HUES6 (cell line): ENCODE results near the gene CXCL11.
"Not testable (repeated sequence)": the region's sequence is repeated elsewhere in the genome, so short reads cannot be mapped to it uniquely, and the experiment has no call there.

Experiments used
- H3K27ac ChIP-seq: 2 replicates; pipeline ENCODE4 v1.7.0; 2013; ENCODE audit warnings: low read depth, mild to moderate bottlenecking, low read length, inconsistent platforms
- H3K27me3 ChIP-seq: 2 replicates; pipeline ENCODE4 v1.6.1; 2013; ENCODE audit warnings: low read length; ENCODE audit not compliant: control insufficient read depth, insufficient read depth
- H3K36me3 ChIP-seq: 2 replicates; pipeline ENCODE4 v1.6.1; 2013; ENCODE audit warnings: low read length; ENCODE audit not compliant: control insufficient read depth, insufficient read depth
- H3K4me1 ChIP-seq: 2 replicates; pipeline ENCODE4 v1.6.1; 2013; ENCODE audit warnings: low read length; ENCODE audit not compliant: control insufficient read depth, insufficient read depth
- H3K4me3 ChIP-seq: 2 replicates; pipeline ENCODE4 v1.5.1; 2013; ENCODE audit warnings: low read depth, low read length
- H3K9ac ChIP-seq: one replicate; pipeline ENCODE4 v1.6.1; 2013; ENCODE audit warnings: mild to moderate bottlenecking, low read length
- H3K9me3 ChIP-seq: 2 replicates; pipeline ENCODE4 v1.6.1; 2013; ENCODE audit warnings: low read depth, low read length; ENCODE audit not compliant: control insufficient read depth, insufficient read depth

CXCL11 gene

GRCh38 chr4:76042241-76042998, 6.5 kb upstream of the CXCL11 start:
- not testable (repeated sequence) for H3K27me3 ChIP-seq, H3K4me3 ChIP-seq, H3K27ac ChIP-seq, H3K9me3 ChIP-seq, H3K36me3 ChIP-seq, H3K4me1 ChIP-seq, H3K9ac ChIP-seq

- H3K4me1 ChIP-seq = no peaks in the 10 kb centered on the region
- H3K27me3 ChIP-seq = no peaks in the 10 kb centered on the region
- no peak overlapping the region for H3K9ac ChIP-seq
- no peaks in the 10 kb centered on the region for H3K9me3 ChIP-seq
- no peaks in the 10 kb centered on the region for H3K36me3 ChIP-seq
- no peak overlapping the region for H3K4me3 ChIP-seq
- H3K27ac ChIP-seq = no peak overlapping the region
Measured at GRCh38 chr4:76036855-76037254, 985 bp upstream of the CXCL11 start.

DNA sequence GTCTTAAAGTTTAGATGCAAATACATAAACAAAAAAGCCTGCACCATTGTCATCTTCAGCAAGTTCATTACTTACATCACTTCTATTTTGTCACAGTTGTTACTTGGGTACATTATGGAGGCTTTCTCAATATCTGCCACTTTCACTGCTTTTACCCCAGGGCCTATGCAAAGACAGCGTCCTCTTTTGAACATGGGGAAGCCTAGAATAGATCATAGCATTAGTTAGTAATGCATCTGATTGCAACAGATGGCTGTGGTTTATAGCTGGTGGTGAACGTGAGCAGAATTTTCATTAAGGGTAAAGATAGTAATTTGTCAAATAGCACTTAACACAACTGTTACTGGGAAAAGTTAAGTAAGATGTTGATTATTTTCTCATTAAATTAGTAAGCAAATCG, 729 bp downstream of the CXCL11 start:
- Histone ChIP-seq H3K9ac (no peak overlapping the region), H3K27me3 (no peaks in the 10 kb centered on the region), H3K36me3 (no peaks in the 10 kb centered on the region), H3K4me3 (no peak overlapping the region), H3K4me1 (no peaks in the 10 kb centered on the region), H3K9me3 (no peaks in the 10 kb centered on the region), H3K27ac (no peak overlapping the region)

GRCh38 chr4:76029300-76029699, 6.6 kb downstream of the CXCL11 start:
- no peaks in the 10 kb centered on the region for H3K27me3 ChIP-seq
- H3K9ac ChIP-seq = no peak overlapping the region
- H3K27ac ChIP-seq = no peak overlapping the region
- no peaks in the 10 kb centered on the region for H3K4me1 ChIP-seq
- no peak overlapping the region for H3K4me3 ChIP-seq
- H3K9me3 ChIP-seq = no peaks in the 10 kb centered on the region
- H3K36me3 ChIP-seq = no peaks in the 10 kb centered on the region

DNA sequence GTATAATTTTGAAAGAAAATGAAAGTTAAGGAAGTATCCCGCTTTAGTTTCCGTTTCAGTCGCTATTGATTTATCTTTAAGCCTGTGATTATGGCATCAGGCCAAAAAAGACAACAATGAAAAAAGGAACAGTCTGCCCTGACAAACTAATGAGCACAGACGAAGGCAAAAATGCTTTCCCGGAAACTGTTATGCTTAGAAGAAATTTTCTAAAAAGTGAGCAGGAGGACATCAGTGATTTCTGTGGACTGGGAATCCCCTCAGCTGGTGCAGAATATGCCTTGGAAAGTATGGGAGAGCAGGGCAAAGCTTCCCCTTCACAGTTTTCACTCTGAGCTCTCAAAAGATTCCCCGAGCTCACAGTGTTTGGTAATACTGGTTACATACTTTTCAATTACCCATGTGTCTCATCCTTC, 7.5 kb downstream of the CXCL11 start:
- H3K9me3 ChIP-seq = no peaks in the 10 kb centered on the region
- no peaks in the 10 kb centered on the region for H3K27me3 ChIP-seq
- no peak overlapping the region for H3K27ac ChIP-seq
- no peaks in the 10 kb centered on the region for H3K36me3 ChIP-seq
- no peak overlapping the region for H3K9ac ChIP-seq
- no peaks in the 10 kb centered on the region for H3K4me1 ChIP-seq
- H3K4me3 ChIP-seq = no peak overlapping the region

GRCh38 chr4:76024065-76024464, 11.8 kb downstream of the CXCL11 start:
- no peaks in the 10 kb centered on the region for H3K27me3 ChIP-seq
- no peak overlapping the region for H3K9ac ChIP-seq
- no peak overlapping the region for H3K4me3 ChIP-seq
- no peaks in the 10 kb centered on the region for H3K9me3 ChIP-seq
- H3K27ac ChIP-seq = no peak overlapping the region
- H3K36me3 ChIP-seq = no peaks in the 10 kb centered on the region
- H3K4me1 ChIP-seq = no peaks in the 10 kb centered on the region

DNA sequence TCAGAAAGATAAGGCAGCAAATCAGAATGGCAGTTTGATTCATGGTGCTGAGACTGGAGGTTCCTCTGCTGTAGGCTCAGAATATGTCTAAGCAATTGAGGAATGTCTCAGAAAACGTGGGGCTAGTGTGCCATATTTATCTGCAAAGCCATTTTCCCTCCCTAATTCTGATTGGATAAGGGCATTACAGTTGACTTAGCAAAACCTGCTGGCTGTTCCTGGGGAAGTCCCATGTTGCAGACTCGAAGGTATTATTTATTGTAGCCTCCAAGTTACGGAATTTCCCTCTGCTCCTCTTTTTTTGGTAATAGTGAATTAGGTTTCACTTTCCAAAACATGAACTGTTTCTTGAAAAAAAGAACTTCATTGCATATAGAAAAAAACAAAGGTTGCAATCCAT, 12.5 kb downstream of the CXCL11 start, which contains the start of gene CXCL10:
Gene CXCL10, minus strand, starts transcription at position 109 of the 400 bp plus-strand sequence. Its CDS starts 66 bp downstream, at position 43.
- no peak within 1 kb of the TSS for H3K9ac ChIP-seq
- H3K4me1 ChIP-seq = no peaks in the 10 kb centered on the region

GRCh38 chr4:76022677-76023076, 13.2 kb downstream of the CXCL11 start:
- no peaks in the 10 kb centered on the region for H3K27me3 ChIP-seq
- no peaks in the 10 kb centered on the region for H3K4me1 ChIP-seq
- no peak overlapping the region for H3K4me3 ChIP-seq
- H3K27ac ChIP-seq = no peak overlapping the region
- H3K9ac ChIP-seq = no peak overlapping the region
- H3K9me3 ChIP-seq = no peaks in the 10 kb centered on the region
- no peaks in the 10 kb centered on the region for H3K36me3 ChIP-seq

More for the DNA sequence above, 12.5 kb downstream of the CXCL11 start, which contains the start of gene CXCL10:
- no peaks in the 10 kb centered on the region for H3K9me3 ChIP-seq
- H3K27me3 ChIP-seq = no peaks in the 10 kb centered on the region
- no peak within 1 kb of the TSS for H3K27ac ChIP-seq
- H3K36me3 ChIP-seq = no peaks in the 10 kb centered on the region
- no peak within 1 kb of the TSS for H3K4me3 ChIP-seq

DNA sequence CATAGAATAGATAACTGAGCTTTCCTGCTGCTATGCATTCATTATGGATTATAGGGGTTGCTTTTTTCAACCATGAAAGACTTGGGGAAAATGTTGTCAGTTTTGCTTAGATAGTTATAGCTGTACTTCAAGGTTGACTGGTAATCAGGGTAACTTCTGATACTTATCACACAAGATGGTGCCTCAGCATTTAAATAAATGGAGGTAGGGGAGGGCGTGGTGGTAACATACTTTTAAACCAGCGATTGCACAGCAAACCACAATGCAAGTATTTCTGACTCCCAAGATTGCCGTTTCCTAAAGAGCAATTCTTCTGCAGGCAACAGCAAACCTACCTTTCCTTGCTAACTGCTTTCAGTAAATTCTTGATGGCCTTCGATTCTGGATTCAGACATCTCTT, 13.8 kb downstream of the CXCL11 start:
- H3K9ac ChIP-seq = no peak overlapping the region
- no peaks in the 10 kb centered on the region for H3K27me3 ChIP-seq
- H3K4me3 ChIP-seq = no peak overlapping the region
- H3K36me3 ChIP-seq = no peaks in the 10 kb centered on the region
- no peaks in the 10 kb centered on the region for H3K9me3 ChIP-seq
- H3K27ac ChIP-seq = no peak overlapping the region
- no peaks in the 10 kb centered on the region for H3K4me1 ChIP-seq

- no peak overlapping the region for H3K9ac ChIP-seq
- H3K27me3 ChIP-seq = no peaks in the 10 kb centered on the region
Measured at GRCh38 chr4:76017056-76017686, 18.7 kb downstream of the CXCL11 start.

DNA sequence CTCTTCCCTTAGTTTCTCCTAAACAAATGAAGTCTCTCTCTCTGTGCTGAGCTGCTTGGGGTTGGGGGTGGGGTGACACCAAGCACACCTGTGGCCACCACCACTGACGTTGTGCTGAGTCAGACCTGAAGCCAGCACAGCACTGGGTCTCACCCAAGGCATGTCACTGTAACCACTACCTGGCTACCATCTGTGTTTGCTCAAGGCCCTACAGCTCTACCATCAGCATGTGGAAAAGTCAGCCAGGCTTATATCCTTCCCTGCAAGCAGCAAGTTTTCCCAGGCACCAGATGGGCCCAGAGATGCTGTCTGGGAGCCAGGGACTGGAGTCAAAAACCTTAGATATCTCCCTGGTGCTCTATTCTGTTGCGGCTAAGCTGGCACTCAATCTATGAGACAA, 19.5 kb downstream of the CXCL11 start:
- Histone ChIP-seq H3K4me3 (no peak overlapping the region), H3K27me3 (no peaks in the 10 kb centered on the region), H3K27ac (no peak overlapping the region), H3K4me1 (peaks cover 13% of the 10 kb centered on the region), H3K9me3 (no peaks in the 10 kb centered on the region), H3K9ac (no peak overlapping the region), H3K36me3 (no peaks in the 10 kb centered on the region)

More at GRCh38 chr4:76017056-76017686, 18.7 kb downstream of the CXCL11 start:
- Histone ChIP-seq H3K36me3 (no peaks in the 10 kb centered on the region), H3K4me3 (no peak overlapping the region), H3K9me3 (no peaks in the 10 kb centered on the region), H3K27ac (no peak overlapping the region), H3K4me1 (peaks cover 7% of the 10 kb centered on the region)
